Endothelial cell of umbilical vein (primary cell): ENCODE results near the gene AKR7A3. TPM values are rescaled to one million over a fixed set of nuclear protein-coding genes. Genes with fewer than 3 reads are reported as not detected.
"Not testable (repeated sequence)": the region's sequence is repeated elsewhere in the genome, so short reads cannot be mapped to it uniquely, and the experiment has no call there.

ENCODE experiments used
- BruUV-seq: library from RNA; stranded (reverse); fragments of 400-500 nt; replicated peaks from 2 replicates; lab custom pipeline; 2021; lab: Mats Ljungman, UMichigan
- CTCF ChIA-PET: fragments of 300-600, 350-600 bp; sonication (Branson Sonifier 250); formaldehyde crosslinking; loops from one replicate; lab custom pipeline; 2021; ENCODE audit warnings: antibody characterized with exemption, inconsistent platforms; lab: Charles Lee
- POLR2A ChIA-PET: fragments of 300-600, 350-600 bp; sonication (Branson Sonifier 250); formaldehyde crosslinking; loops from one replicate; lab custom pipeline; 2021; ENCODE audit warnings: antibody characterized with exemption, inconsistent platforms; lab: Charles Lee
- DNase-seq: peaks from one replicate; pipeline ENCODE4 v3.0.0-alpha.2; 2011; ENCODE audit warnings: low read depth, low spot score
- FAIRE-seq: peaks from 2 replicates; lab custom pipeline; 2011; peaks lifted over from hg19 to GRCh38; lab: Jason Lieb, UNC
- H2AFZ ChIP-seq: 2 replicates; pipeline ENCODE4 v1.6.0; 2012; ENCODE audit warnings: low read depth, low read length, control low read depth, inconsistent platforms
- H3K27ac ChIP-seq: 2 replicates; pipeline ENCODE4 v1.5.1; 2011; ENCODE audit warnings: low read depth, mild to moderate bottlenecking, control low read depth, low read length, moderate library complexity; ENCODE audit not compliant: insufficient read depth
- H3K27me3 ChIP-seq, 2 experiments: 2 replicates each; pipeline versions ENCODE4 v1.6.0 to v1.6.1; 2011; ENCODE audit warnings: low read length in 2 of 2, mixed read lengths in 1 of 2; ENCODE audit not compliant: control insufficient read depth in 2 of 2, insufficient read depth in 2 of 2
- H3K36me3 ChIP-seq, 2 experiments: 2 replicates in 1 of 2; 3 replicates in 1 of 2; pipeline ENCODE4 v1.5.1; 2011; ENCODE audit warnings: low read length in 2 of 2, mild to moderate bottlenecking in 1 of 2, moderate library complexity in 1 of 2; ENCODE audit not compliant: control insufficient read depth in 2 of 2, insufficient read depth in 2 of 2; ENCODE audit errors: extremely low read depth in 1 of 2
- H3K4me1 ChIP-seq: 3 replicates; pipeline ENCODE4 v1.5.1; 2011; ENCODE audit warnings: mild to moderate bottlenecking, low read length; ENCODE audit not compliant: control insufficient read depth, insufficient read depth; ENCODE audit errors: extremely low read depth
- H3K4me2 ChIP-seq: 2 replicates; pipeline ENCODE4 v1.6.1; 2011; ENCODE audit warnings: low read length, control low read depth, mixed read lengths; ENCODE audit not compliant: insufficient read depth
- H3K4me3 ChIP-seq, 3 experiments: fragments of 200-600 bp in 1 of 3; sonication (generic), shearing (Covaris generic) in 1 of 3; replicated peaks in 1 of 3; 2 replicates each; pipeline ENCODE4 v1.5.1; 2011 to 2016; ENCODE audit warnings: control low read depth in 3 of 3, low read length in 3 of 3, mild to moderate bottlenecking in 2 of 3, inconsistent platforms in 1 of 3, low read depth in 1 of 3, moderate library complexity in 1 of 3; ENCODE audit not compliant: insufficient read depth in 1 of 3
- H3K79me2 ChIP-seq: 2 replicates; pipeline ENCODE4 v1.6.0; 2012; ENCODE audit warnings: low read length, inconsistent platforms; ENCODE audit not compliant: control insufficient read depth, insufficient read depth
- H3K9ac ChIP-seq: replicated peaks from 2 replicates; pipeline ENCODE3; 2011; ENCODE audit warnings: low read length, control low read depth; ENCODE audit not compliant: insufficient read depth; ENCODE audit errors: extremely low read depth
- H3K9me1 ChIP-seq: replicated peaks from 3 replicates; pipeline ENCODE4 v1.6.0; 2011; ENCODE audit warnings: mild to moderate bottlenecking, low read length; ENCODE audit not compliant: control insufficient read depth, insufficient read depth; ENCODE audit errors: extremely low read depth
- H3K9me3 ChIP-seq: replicated peaks from 2 replicates; pipeline ENCODE4 v1.5.1; 2012; ENCODE audit warnings: low read length, inconsistent platforms; ENCODE audit not compliant: control insufficient read depth, insufficient read depth
- H4K20me1 ChIP-seq: replicated peaks from 2 replicates; pipeline ENCODE3; 2011; ENCODE audit warnings: mild to moderate bottlenecking, low read length; ENCODE audit not compliant: control insufficient read depth, insufficient read depth; ENCODE audit errors: extremely low read depth
- CTCF ChIP-seq, 2 donors: IDR thresholded peaks; 1 replicate in 1 of 2; 2 replicates in 1 of 2; pipeline ENCODE4 v1.5.1; 2011; ENCODE audit warnings: low read length in 2 of 2, mild to moderate bottlenecking in 2 of 2, moderate library complexity in 2 of 2, control low read depth in 1 of 2, inconsistent platforms in 1 of 2, low read depth in 1 of 2; ENCODE audit not compliant: insufficient read depth in 1 of 2; ENCODE audit errors: extremely low read depth in 1 of 2
- EZH2 ChIP-seq: IDR thresholded peaks from 2 replicates; pipeline ENCODE4 v1.6.1; 2012; ENCODE audit warnings: borderline replicate concordance, low read depth, mild to moderate bottlenecking, moderate library complexity, low read length, inconsistent platforms; ENCODE audit not compliant: severe bottlenecking
- FOS ChIP-seq: IDR thresholded peaks from 2 replicates; pipeline ENCODE4 v1.6.1; 2011; ENCODE audit warnings: mild to moderate bottlenecking, low read length, moderate library complexity, borderline replicate concordance; ENCODE audit not compliant: insufficient read depth
- GATA2 ChIP-seq: IDR thresholded peaks from 2 replicates; pipeline ENCODE4 v1.7.0; 2011; ENCODE audit warnings: low read depth, mild to moderate bottlenecking, moderate library complexity, mixed read lengths, low read length; ENCODE audit not compliant: insufficient read length, insufficient read depth
- JUN ChIP-seq: IDR thresholded peaks from 2 replicates; pipeline ENCODE4 v1.6.1; 2011; ENCODE audit warnings: borderline replicate concordance, low read depth; ENCODE audit not compliant: insufficient read length, insufficient read depth
- MAX ChIP-seq: IDR thresholded peaks from 2 replicates; pipeline ENCODE4 v1.6.1; 2011; ENCODE audit not compliant: insufficient read depth, insufficient read length
- POLR2A ChIP-seq: IDR thresholded peaks from 2 replicates; pipeline ENCODE4 v1.6.1; 2012; ENCODE audit warnings: low read depth, mild to moderate bottlenecking, control low read depth, low read length
- dilution Hi-C: fragments of 300-500 bp; cut with MboI; formaldehyde crosslinking; loops from one replicate; pipeline ENCODE4 v1.15.0; 2019; ENCODE audit warnings: low sequenced_read_pairs; ENCODE audit not compliant: extremely low pct_ligation_motif_present
- intact Hi-C: fragments of 100-400 bp; cut with micrococcal nuclease; formaldehyde crosslinking; loops from one replicate; pipeline ENCODE4 v1.10.0; 2022
- polyA plus RNA-seq, 4 experiments: library from polyadenylated mRNA; depleted of rRNA in 3 of 4; stranded (reverse) in 3 of 4; unstranded in 1 of 4; fragments of >200 nt; gene quantifications; 2 replicates each; pipeline versions ENCODE4 v1.2.1 to v1.2.3, GENCODE V29; 2011 to 2012; ENCODE audit warnings: missing spikeins in 1 of 4
- total RNA-seq: library from RNA; stranded (reverse); gene quantifications from 2 replicates; pipeline ENCODE4 v1.2.3, GENCODE V29; 2021

AKR7A3 gene
- total and polyA plus RNA-seq, 2 donors (not counting 3 experiments of a cell fraction or from before 2014, with no cell fraction given) = 0.49 to 0.50 TPM

- CTCF ChIA-PET, H3K4me1 ChIP-seq, H3K79me2 ChIP-seq, POLR2A ChIA-PET, H4K20me1 ChIP-seq, H3K4me2 ChIP-seq, H3K9ac ChIP-seq, BruUV-seq, H3K27me3 ChIP-seq, H3K27ac ChIP-seq, H3K36me3 ChIP-seq, DNase-seq, dilution Hi-C loops, H3K9me1 ChIP-seq, H3K9me3 ChIP-seq: not testable (repeated sequence)
- Histone ChIP-seq H2AFZ (peak overlapping the region; percentile 61), H3K4me3 (peak overlapping the region in 1 of 3 experiments; percentile 19)
- intact Hi-C loops = loop anchor here (5.0 kb wide), 1 partner anchor 378 kb away; no protein-coding TSS in a partner anchor
- FAIRE-seq = peak; percentile 79
Measured at GRCh38 chr1:19273844-19274531, 14.6 kb downstream of the AKR7A3 start.

- Histone ChIP-seq H3K4me2 (no peak overlapping the region), H3K79me2 (no peaks in the 10 kb centered on the region), H4K20me1 (no peaks in the 10 kb centered on the region), H3K9me3 (no peaks in the 10 kb centered on the region), H3K27me3 (peaks cover 2 to 7% of the 10 kb centered on the region in 2 experiments), H3K27ac (no peak overlapping the region), H2AFZ (no peak overlapping the region), H3K9me1 (no peaks in the 10 kb centered on the region), H3K36me3 (no peaks in the 10 kb centered on the region), H3K9ac (no peak overlapping the region), H3K4me1 (no peaks in the 10 kb centered on the region), H3K4me3 (no peak overlapping the region)
- TF ChIP-seq FOS (no peak), POLR2A (no peak), GATA2 (no peak), EZH2 (no peak), MAX (no peak), CTCF (IDR thresholded peaks at IDR 0.05; ENCODE audit: extremely low read depth in 1 of 2, insufficient read depth in 1 of 2, low read depth in 1 of 2, low read length in 2 of 2) (no peak), JUN (no peak)
- ChIA-PET POLR2A (no interaction called here), CTCF (no interaction called here)
- DNase-seq (no peak), FAIRE-seq (no peak)
- dilution Hi-C loops (no loop called here), intact Hi-C loops (loop anchor here (5.0 kb wide), 1 partner anchor 379 kb away; no protein-coding TSS in a partner anchor)
- BruUV-seq = no TSS peak
Measured at GRCh38 chr1:19273106-19273843, 15.3 kb downstream of the AKR7A3 start.
